ENCODE results near the gene GATAD2A. TPM values are rescaled to one million over a fixed set of nuclear protein-coding genes. Genes with fewer than 3 reads are reported as not detected.

GATAD2A gene
- total and polyA plus RNA-seq, 2 of the 8 experiments (the other 6 are each of a cell fraction or from before 2014, with no cell fraction given), result 38.4 to 205 TPM

DNA sequence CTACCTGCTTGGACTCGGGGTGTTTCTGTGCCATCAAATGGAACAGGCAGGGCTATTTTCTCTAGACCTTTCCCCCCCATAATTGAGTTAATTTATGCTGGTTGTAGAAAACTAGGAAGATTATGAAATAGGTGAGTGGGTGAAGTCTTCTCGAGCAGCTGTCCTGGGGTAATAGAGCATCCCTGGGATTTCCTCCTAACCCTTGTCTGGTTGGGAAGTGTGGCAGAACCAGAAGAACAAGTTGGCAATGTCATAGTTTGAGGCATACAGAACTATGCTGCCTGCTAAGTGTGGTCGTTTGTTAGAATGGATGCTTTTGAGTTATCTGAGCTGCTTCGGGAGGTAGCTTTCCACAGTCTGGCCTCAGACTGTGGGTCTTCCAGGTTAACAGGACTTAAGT, 3.7 kb downstream of the GATAD2A start (continued):
- no peak for TF ChIP-seq POLR2AphosphoS5 (IDR thresholded peaks at IDR 0.05; ENCODE audit: low read depth, low read length)
- TF ChIP-seq GTF2F1 (IDR thresholded peaks at IDR 0.05; ENCODE audit: borderline replicate concordance, low read depth, low read length), result no peak
- TF ChIP-seq SP1 (IDR thresholded peaks at IDR 0.05; ENCODE audit: low read depth, low read length), result no peak
- TF ChIP-seq, protein P1, sequence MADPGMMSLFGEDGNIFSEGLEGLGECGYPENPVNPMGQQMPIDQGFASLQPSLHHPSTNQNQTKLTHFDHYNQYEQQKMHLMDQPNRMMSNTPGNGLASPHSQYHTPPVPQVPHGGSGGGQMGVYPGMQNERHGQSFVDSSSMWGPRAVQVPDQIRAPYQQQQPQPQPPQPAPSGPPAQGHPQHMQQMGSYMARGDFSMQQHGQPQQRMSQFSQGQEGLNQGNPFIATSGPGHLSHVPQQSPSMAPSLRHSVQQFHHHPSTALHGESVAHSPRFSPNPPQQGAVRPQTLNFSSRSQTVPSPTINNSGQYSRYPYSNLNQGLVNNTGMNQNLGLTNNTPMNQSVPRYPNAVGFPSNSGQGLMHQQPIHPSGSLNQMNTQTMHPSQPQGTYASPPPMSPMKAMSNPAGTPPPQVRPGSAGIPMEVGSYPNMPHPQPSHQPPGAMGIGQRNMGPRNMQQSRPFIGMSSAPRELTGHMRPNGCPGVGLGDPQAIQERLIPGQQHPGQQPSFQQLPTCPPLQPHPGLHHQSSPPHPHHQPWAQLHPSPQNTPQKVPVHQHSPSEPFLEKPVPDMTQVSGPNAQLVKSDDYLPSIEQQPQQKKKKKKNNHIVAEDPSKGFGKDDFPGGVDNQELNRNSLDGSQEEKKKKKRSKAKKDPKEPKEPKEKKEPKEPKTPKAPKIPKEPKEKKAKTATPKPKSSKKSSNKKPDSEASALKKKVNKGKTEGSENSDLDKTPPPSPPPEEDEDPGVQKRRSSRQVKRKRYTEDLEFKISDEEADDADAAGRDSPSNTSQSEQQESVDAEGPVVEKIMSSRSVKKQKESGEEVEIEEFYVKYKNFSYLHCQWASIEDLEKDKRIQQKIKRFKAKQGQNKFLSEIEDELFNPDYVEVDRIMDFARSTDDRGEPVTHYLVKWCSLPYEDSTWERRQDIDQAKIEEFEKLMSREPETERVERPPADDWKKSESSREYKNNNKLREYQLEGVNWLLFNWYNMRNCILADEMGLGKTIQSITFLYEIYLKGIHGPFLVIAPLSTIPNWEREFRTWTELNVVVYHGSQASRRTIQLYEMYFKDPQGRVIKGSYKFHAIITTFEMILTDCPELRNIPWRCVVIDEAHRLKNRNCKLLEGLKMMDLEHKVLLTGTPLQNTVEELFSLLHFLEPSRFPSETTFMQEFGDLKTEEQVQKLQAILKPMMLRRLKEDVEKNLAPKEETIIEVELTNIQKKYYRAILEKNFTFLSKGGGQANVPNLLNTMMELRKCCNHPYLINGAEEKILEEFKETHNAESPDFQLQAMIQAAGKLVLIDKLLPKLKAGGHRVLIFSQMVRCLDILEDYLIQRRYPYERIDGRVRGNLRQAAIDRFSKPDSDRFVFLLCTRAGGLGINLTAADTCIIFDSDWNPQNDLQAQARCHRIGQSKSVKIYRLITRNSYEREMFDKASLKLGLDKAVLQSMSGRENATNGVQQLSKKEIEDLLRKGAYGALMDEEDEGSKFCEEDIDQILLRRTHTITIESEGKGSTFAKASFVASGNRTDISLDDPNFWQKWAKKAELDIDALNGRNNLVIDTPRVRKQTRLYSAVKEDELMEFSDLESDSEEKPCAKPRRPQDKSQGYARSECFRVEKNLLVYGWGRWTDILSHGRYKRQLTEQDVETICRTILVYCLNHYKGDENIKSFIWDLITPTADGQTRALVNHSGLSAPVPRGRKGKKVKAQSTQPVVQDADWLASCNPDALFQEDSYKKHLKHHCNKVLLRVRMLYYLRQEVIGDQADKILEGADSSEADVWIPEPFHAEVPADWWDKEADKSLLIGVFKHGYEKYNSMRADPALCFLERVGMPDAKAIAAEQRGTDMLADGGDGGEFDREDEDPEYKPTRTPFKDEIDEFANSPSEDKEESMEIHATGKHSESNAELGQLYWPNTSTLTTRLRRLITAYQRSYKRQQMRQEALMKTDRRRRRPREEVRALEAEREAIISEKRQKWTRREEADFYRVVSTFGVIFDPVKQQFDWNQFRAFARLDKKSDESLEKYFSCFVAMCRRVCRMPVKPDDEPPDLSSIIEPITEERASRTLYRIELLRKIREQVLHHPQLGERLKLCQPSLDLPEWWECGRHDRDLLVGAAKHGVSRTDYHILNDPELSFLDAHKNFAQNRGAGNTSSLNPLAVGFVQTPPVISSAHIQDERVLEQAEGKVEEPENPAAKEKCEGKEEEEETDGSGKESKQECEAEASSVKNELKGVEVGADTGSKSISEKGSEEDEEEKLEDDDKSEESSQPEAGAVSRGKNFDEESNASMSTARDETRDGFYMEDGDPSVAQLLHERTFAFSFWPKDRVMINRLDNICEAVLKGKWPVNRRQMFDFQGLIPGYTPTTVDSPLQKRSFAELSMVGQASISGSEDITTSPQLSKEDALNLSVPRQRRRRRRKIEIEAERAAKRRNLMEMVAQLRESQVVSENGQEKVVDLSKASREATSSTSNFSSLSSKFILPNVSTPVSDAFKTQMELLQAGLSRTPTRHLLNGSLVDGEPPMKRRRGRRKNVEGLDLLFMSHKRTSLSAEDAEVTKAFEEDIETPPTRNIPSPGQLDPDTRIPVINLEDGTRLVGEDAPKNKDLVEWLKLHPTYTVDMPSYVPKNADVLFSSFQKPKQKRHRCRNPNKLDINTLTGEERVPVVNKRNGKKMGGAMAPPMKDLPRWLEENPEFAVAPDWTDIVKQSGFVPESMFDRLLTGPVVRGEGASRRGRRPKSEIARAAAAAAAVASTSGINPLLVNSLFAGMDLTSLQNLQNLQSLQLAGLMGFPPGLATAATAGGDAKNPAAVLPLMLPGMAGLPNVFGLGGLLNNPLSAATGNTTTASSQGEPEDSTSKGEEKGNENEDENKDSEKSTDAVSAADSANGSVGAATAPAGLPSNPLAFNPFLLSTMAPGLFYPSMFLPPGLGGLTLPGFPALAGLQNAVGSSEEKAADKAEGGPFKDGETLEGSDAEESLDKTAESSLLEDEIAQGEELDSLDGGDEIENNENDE (IDR thresholded peaks at IDR 0.05; ENCODE audit: insufficient replicate concordance, low read length), result no peak

All from H1 (cell line).